MCF 10A (cell line): ENCODE measurements around the gene PLCB1. TPM values are rescaled to one million over a fixed set of nuclear protein-coding genes. Genes with fewer than 3 reads are reported as not detected.

Experiments used
- BruUV-seq: library from RNA; stranded (reverse); fragments of 400-500 nt; replicated peaks from 2 replicates; lab custom pipeline; 2021; lab: Mats Ljungman, UMichigan
- CTCF ChIA-PET: fragments of 300-600 bp; sonication (Branson Sonifier 250); formaldehyde crosslinking; extraction: SDS; loops from one replicate; lab custom pipeline; 2021; ENCODE audit warnings: antibody characterized with exemption, inconsistent platforms; lab: Yijun Ruan, JAX
- POLR2A ChIA-PET: fragments of 300-600, 350-650 bp; sonication (Branson Sonifier 250); formaldehyde crosslinking; extraction: SDS; loops from one replicate; lab custom pipeline; 2020; ENCODE audit warnings: antibody characterized with exemption, inconsistent platforms; lab: Yijun Ruan, JAX
- DNase-seq: peaks from one replicate; pipeline ENCODE4 v3.0.0-alpha.2; 2018; ENCODE audit not compliant: unreplicated experiment
- H3K27ac Mint-ChIP-seq: one replicate; pipeline ENCODE4 v1.8.0; 2022; ENCODE audit warnings: mild to moderate bottlenecking, low read depth, mixed read lengths; ENCODE audit not compliant: unreplicated experiment
- H3K27me3 Mint-ChIP-seq: one replicate; pipeline ENCODE4 v1.8.0; 2022; ENCODE audit warnings: mixed read lengths; ENCODE audit not compliant: insufficient read depth, unreplicated experiment
- H3K36me3 Mint-ChIP-seq: one replicate; pipeline ENCODE4 v1.8.0; 2022; ENCODE audit warnings: mild to moderate bottlenecking, moderate library complexity, mixed read lengths; ENCODE audit not compliant: insufficient read depth, unreplicated experiment
- H3K4me1 Mint-ChIP-seq: one replicate; pipeline ENCODE4 v1.8.0; 2022; ENCODE audit warnings: mixed read lengths; ENCODE audit not compliant: insufficient read depth, unreplicated experiment
- H3K4me3 Mint-ChIP-seq: one replicate; pipeline ENCODE4 v1.8.0; 2022; ENCODE audit warnings: mild to moderate bottlenecking, moderate library complexity, mixed read lengths; ENCODE audit not compliant: unreplicated experiment
- H3K9me3 Mint-ChIP-seq: one replicate; pipeline ENCODE4 v1.8.0; 2022; ENCODE audit warnings: mixed read lengths; ENCODE audit not compliant: unreplicated experiment
- intact Hi-C: fragments of 100-400 bp; cut with micrococcal nuclease; formaldehyde crosslinking; loops from 2 replicates; pipeline ENCODE4 v1.14.1; 2022
- total RNA-seq: library from RNA; stranded (reverse); gene quantifications from 2 replicates; pipeline ENCODE4 v1.2.3, GENCODE V29; 2022
- TF ChIP-seq, protein P1 (sequence below): fragments of 200-600 bp; IDR thresholded peaks from one replicate; pipeline ENCODE4 v1.8.0; 2022; ENCODE audit warnings: antibody characterized with exemption, mild to moderate bottlenecking; ENCODE audit not compliant: unreplicated experiment

Gene PLCB1
- total RNA-seq, 1 experiment from 2014 or later, result 5.9 TPM

DNA sequence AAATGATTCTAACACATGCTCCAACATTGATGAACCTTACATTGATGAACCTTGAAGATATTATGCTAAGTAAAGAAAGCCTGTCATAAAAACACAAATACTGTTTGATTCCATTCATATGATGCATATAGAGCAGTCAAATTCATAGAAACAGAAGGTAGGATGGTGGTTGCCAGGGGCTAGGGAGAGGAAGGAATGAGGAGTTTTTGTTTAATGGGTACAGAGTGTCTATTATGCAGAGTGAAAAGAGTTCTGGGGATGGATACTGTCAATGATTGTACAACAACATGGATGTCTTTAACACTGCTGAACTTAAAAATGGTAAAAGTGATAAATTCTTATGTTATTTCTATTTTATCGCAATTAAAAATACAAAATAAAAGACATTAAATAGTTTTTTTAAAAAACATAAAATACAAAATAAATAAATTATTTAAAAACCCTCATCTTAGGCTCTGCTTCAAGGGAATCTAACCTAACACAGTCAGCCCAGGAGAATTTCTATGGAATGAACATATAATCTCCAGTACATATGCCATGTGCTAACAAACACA, 451.0 kb downstream of the PLCB1 start:
- intact Hi-C loops, result no loop called here
- Mint-ChIP-seq H3K4me1 (peaks cover 6% of the 10 kb centered on the region), H3K27ac (no peak overlapping the region), H3K27me3 (no peaks in the 10 kb centered on the region), H3K9me3 (no peaks in the 10 kb centered on the region), H3K36me3 (no peaks in the 10 kb centered on the region), H3K4me3 (no peak overlapping the region)
- no peak for DNase-seq
- CTCF ChIA-PET, result interaction anchor here (0.6 kb wide), 1 partner anchor 43 kb away, joined by 4 read pairs; no protein-coding TSS in a partner anchor
- POLR2A ChIA-PET, result no interaction called here
- no TSS peak for BruUV-seq
- TF ChIP-seq, protein P1, sequence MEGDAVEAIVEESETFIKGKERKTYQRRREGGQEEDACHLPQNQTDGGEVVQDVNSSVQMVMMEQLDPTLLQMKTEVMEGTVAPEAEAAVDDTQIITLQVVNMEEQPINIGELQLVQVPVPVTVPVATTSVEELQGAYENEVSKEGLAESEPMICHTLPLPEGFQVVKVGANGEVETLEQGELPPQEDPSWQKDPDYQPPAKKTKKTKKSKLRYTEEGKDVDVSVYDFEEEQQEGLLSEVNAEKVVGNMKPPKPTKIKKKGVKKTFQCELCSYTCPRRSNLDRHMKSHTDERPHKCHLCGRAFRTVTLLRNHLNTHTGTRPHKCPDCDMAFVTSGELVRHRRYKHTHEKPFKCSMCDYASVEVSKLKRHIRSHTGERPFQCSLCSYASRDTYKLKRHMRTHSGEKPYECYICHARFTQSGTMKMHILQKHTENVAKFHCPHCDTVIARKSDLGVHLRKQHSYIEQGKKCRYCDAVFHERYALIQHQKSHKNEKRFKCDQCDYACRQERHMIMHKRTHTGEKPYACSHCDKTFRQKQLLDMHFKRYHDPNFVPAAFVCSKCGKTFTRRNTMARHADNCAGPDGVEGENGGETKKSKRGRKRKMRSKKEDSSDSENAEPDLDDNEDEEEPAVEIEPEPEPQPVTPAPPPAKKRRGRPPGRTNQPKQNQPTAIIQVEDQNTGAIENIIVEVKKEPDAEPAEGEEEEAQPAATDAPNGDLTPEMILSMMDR, result no peak

DNA sequence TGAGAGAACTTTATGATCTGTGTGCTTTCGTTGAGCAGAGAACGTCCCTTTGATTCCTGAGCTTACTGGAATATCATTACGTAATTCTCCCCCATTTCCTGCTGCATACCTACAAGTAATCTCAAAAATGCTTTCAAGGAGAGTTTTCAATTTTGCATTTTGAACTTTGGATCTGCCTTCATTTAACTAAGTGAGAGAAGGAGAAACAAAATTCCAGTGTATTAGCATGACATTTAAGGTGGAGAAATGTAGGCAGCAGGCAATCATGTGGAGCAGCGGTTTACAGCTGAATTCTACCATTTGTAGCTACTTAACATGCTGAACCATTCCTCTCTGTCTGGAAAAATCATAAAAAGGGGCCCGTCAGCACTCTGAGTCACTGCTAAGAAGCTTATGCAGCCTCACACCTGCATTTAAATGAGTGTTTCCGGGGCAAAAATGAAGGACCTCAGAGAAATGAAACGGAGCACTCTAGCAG, 451.5 kb downstream of the PLCB1 start:
- DNase-seq, result peak; percentile 28
- TF ChIP-seq, protein P1, result no peak
- H3K27ac Mint-ChIP-seq, result no peak overlapping the region
- BruUV-seq, result no TSS peak
- H3K36me3 Mint-ChIP-seq, result no peaks in the 10 kb centered on the region
- peaks cover 6% of the 10 kb centered on the region for H3K4me1 Mint-ChIP-seq
- intact Hi-C loops, result no loop called here
- ChIA-PET POLR2A (no interaction called here), CTCF (interaction anchor here (0.6 kb wide), 1 partner anchor 43 kb away, joined by 4 read pairs; no protein-coding TSS in a partner anchor)
- no peaks in the 10 kb centered on the region for H3K27me3 Mint-ChIP-seq
- H3K9me3 Mint-ChIP-seq, result no peaks in the 10 kb centered on the region
- no peak overlapping the region for H3K4me3 Mint-ChIP-seq

DNA sequence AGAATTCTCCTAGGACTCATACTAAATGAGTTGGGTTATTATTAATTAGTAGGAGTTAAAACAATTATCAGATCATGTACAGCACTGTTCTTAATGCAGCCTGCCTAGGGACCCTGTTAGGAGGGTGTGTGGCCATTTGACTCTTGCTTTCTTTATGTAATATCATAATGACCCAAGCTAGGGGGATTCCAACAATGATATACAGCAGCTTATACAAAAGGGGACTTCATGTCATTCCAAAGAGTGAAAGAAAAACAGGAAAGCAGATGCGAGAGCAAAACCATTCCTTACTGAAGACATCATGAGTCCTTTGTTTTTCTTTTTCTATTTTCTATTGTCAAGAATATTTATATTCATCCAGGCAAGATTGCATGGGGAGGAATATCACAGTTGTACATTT, 455.2 kb downstream of the PLCB1 start:
- intact Hi-C loops, result no loop called here
- Mint-ChIP-seq H3K4me1 (peaks cover 6% of the 10 kb centered on the region), H3K27me3 (no peaks in the 10 kb centered on the region), H3K4me3 (no peak overlapping the region), H3K36me3 (no peaks in the 10 kb centered on the region), H3K27ac (no peak overlapping the region), H3K9me3 (no peaks in the 10 kb centered on the region)
- no TSS peak for BruUV-seq
- ChIA-PET POLR2A (no interaction called here), CTCF (interaction anchor here (0.6 kb wide), 1 partner anchor 325 kb away, joined by 3 read pairs; no protein-coding TSS in a partner anchor)
- no peak for DNase-seq
- TF ChIP-seq, protein P1, result no peak

DNA sequence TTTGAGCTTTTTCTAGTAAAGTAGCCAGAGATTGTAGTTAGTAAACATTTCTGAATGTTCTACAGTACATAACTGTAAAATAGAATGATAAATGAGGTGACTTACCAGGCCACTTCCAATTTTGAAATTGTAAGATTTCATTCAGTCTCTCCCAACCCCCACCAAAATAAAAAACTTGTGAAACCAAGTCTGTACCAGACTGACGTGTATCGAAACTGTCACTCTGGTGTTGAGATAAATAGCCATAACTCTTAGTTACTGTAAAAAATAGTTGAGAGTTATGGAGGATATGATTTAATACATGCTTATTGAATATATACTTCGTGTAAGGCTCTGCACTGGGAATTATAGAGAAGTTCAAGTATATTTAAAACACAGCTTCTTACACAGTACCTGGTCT, 455.7 kb downstream of the PLCB1 start:
- CTCF ChIA-PET, result no interaction called here
- H3K9me3 Mint-ChIP-seq, result no peaks in the 10 kb centered on the region

More for the DNA sequence above, 455.7 kb downstream of the PLCB1 start:
- Mint-ChIP-seq H3K27me3 (no peaks in the 10 kb centered on the region), H3K36me3 (no peaks in the 10 kb centered on the region), H3K4me1 (peaks cover 4% of the 10 kb centered on the region), H3K4me3 (no peak overlapping the region), H3K27ac (no peak overlapping the region)
- TF ChIP-seq, protein P1, result no peak
- no TSS peak for BruUV-seq
- POLR2A ChIA-PET, result no interaction called here
- DNase-seq, result no peak
- intact Hi-C loops, result no loop called here
